GM10248 (cell line): ENCODE measurements around the gene FOXD2.
"Not testable (repeated sequence)": the region's sequence is repeated elsewhere in the genome, so short reads cannot be mapped to it uniquely, and the experiment has no call there.

Experiments used
- CTCF ChIA-PET: fragments of 300-600 bp; sonication (Branson Sonifier 250); formaldehyde crosslinking; extraction: SDS; loops from one replicate; lab custom pipeline; 2021; ENCODE audit warnings: antibody characterized with exemption; lab: Yijun Ruan, JAX
- POLR2A ChIA-PET: fragments of 350-650 bp; sonication (Branson Sonifier 250); formaldehyde crosslinking; extraction: SDS; loops from one replicate; lab custom pipeline; 2020; ENCODE audit warnings: antibody characterized with exemption; lab: Yijun Ruan, JAX
- DNase-seq: peaks from one replicate; pipeline ENCODE4 v3.0.0; 2012; ENCODE audit errors: extremely low spot score
- CTCF ChIP-seq: IDR thresholded peaks from 2 replicates; pipeline ENCODE4 v1.5.1; 2012; ENCODE audit warnings: mild to moderate bottlenecking, low read depth; ENCODE audit errors: extremely low read depth, missing control alignments, control extremely low read depth

The FOXD2 gene

GRCh38 chr1:47452426-47452825, 14.6 kb downstream of the FOXD2 start:
- TF ChIP-seq CTCF: no peak
- DNase-seq: no peak
- ChIA-PET POLR2A (no interaction called here), CTCF (interaction anchor here (1.0 to 1.9 kb wide), 6 partner anchors 9 to 302 kb away, joined by 3 to 14 read pairs (median 4); partner anchors contain the start of gene FOXD2)

GRCh38 chr1:47453910-47454309, 16.1 kb downstream of the FOXD2 start:
- CTCF ChIA-PET: interaction anchor here (1.7 to 1.9 kb wide), 3 partner anchors 11 to 257 kb away, joined by 5 to 14 read pairs (median 7); partner anchors contain the start of gene FOXD2
- DNase-seq, POLR2A ChIA-PET: not testable (repeated sequence)

GRCh38 chr1:47456250-47456649, 18.4 kb downstream of the FOXD2 start:
- POLR2A ChIA-PET: no interaction called here
- no peak for DNase-seq
- CTCF ChIA-PET: interaction anchor here (0.7 kb wide), 1 partner anchor 19 kb away, joined by 3 read pairs; the partner anchor contains the start of gene FOXD2
- no peak for TF ChIP-seq CTCF

- CTCF ChIA-PET: interaction anchor here (0.8 to 1.1 kb wide), 2 partner anchors 12 to 20 kb away, joined by 3 to 5 read pairs; no protein-coding TSS in a partner anchor
- POLR2A ChIA-PET, DNase-seq: not testable (repeated sequence)
These were observed 19.7 kb downstream of the FOXD2 start for GRCh38 chr1:47457547-47457946.

GRCh38 chr1:47459253-47459788, 21.5 kb downstream of the FOXD2 start:
- TF ChIP-seq CTCF: no peak
- ChIA-PET POLR2A (no interaction called here), CTCF (interaction anchor here (1.1 kb wide), 1 partner anchor 27 kb away, joined by 3 read pairs; no protein-coding TSS in a partner anchor)
- no peak for DNase-seq

GRCh38 chr1:47460040-47460439, 22.2 kb downstream of the FOXD2 start:
- ChIA-PET CTCF (interaction anchor here (0.6 to 1.1 kb wide), 3 partner anchors 10 to 24 kb away, joined by 3 read pairs; no protein-coding TSS in a partner anchor), POLR2A (no interaction called here)
- no peak for TF ChIP-seq CTCF
- DNase-seq: no peak

GRCh38 chr1:47460456-47460855, 22.6 kb downstream of the FOXD2 start:
- ChIA-PET CTCF (interaction anchor here (0.6 to 2.3 kb wide), 7 partner anchors 10 to 198 kb away, joined by 3 to 7 read pairs (median 3); partner anchors contain the start of gene FOXD2), POLR2A (no interaction called here)

More at GRCh38 chr1:47460456-47460855, 22.6 kb downstream of the FOXD2 start:
- TF ChIP-seq CTCF: no peak
- DNase-seq: no peak
